Thoracic aorta (tissue), 2 donors: ENCODE results near the gene PLK5. TPM values are rescaled to one million over a fixed set of nuclear protein-coding genes. Genes with fewer than 3 reads are reported as not detected.

ENCODE experiments used
- ATAC-seq: fragments of 150-250 bp; one replicate; pipeline ENCODE4 v1.8.0; 2017; ENCODE audit warnings: low read depth; ENCODE audit not compliant: insufficient number of reproducible peaks, low FRiP score
- DNase-seq: peaks from one replicate; pipeline ENCODE4 v3.0.0-alpha.2; 2020; ENCODE audit warnings: low spot score
- H3K27ac ChIP-seq, 2 donors: fragments of 200-600 bp; sonication (generic); 1 replicate in 1 of 2; 2 replicates in 1 of 2; pipeline ENCODE4 v1.5.1; 2016; ENCODE audit warnings: mild to moderate bottlenecking in 2 of 2, moderate library complexity in 2 of 2
- H3K27me3 ChIP-seq: fragments of 200-600 bp; sonication (generic); replicated peaks from 2 replicates; pipeline ENCODE4 v1.6.0; 2016; ENCODE audit warnings: mild to moderate bottlenecking; ENCODE audit not compliant: insufficient read depth
- H3K36me3 ChIP-seq: fragments of 200-600 bp; sonication (generic); one replicate; pipeline ENCODE4 v1.5.1; 2016
- H3K4me1 ChIP-seq, 2 donors: fragments of 200-600 bp; sonication (generic); 1 replicate in 1 of 2; 2 replicates in 1 of 2; pipeline versions ENCODE4 v1.5.1 to v1.6.0; 2016; ENCODE audit warnings: low read depth in 2 of 2, mild to moderate bottlenecking in 1 of 2; ENCODE audit not compliant: control insufficient read depth in 1 of 2
- H3K4me3 ChIP-seq: fragments of 200-600 bp; sonication (generic); 2 replicates; pipeline ENCODE4 v1.5.1; 2016; ENCODE audit warnings: mild to moderate bottlenecking
- H3K9me3 ChIP-seq: fragments of 200-600 bp; sonication (generic); 2 replicates; pipeline ENCODE4 v1.5.1; 2016
- total RNA-seq, 2 donors: library from RNA; depleted of rRNA; stranded (reverse); fragments of >200 nt; gene quantifications; one replicate each; pipeline versions ENCODE4 v1.1.0 to v1.2.3, GENCODE V29; 2016
- TF ChIP-seq, protein P1 (sequence below): fragments of 200-600 bp; sonication (generic); IDR thresholded peaks from one replicate; pipeline ENCODE4 v1.5.1; 2019; ENCODE audit warnings: antibody characterized with exemption

The PLK5 gene
- total RNA-seq, 2 donors from 2014 or later, result not detected

DNA sequence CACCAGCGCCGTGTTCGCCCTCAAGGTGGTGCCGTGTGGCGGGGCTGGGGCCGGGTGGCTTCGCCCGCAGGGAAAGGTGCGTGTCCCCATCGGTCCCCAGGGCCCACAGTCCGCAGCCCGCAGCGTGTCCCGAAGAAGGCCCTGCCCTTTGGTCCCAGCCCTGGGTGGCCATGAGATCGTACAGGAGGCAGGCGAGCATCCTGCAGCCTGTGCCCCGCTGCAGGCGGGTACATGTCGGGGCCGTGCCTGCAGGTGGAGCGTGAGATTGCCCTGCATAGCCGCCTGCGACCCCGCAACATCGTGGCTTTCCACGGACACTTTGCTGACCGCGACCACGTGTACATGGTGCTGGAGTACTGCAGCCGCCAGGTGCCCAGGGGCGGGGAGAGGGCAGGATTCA is 1.5 kb downstream of the PLK5 start:
- H3K4me3 ChIP-seq, result no peak overlapping the region
- no peaks in the 10 kb centered on the region for H3K27me3 ChIP-seq
- DNase-seq (no peak), ATAC-seq (no peak)
- H3K36me3 ChIP-seq, result no peaks in the 10 kb centered on the region
- peaks cover 0 to 6% of the 10 kb centered on the region in 2 donors for H3K4me1 ChIP-seq
- no peaks in the 10 kb centered on the region for H3K9me3 ChIP-seq
- H3K27ac ChIP-seq, result no peak overlapping the region
- TF ChIP-seq, protein P1, sequence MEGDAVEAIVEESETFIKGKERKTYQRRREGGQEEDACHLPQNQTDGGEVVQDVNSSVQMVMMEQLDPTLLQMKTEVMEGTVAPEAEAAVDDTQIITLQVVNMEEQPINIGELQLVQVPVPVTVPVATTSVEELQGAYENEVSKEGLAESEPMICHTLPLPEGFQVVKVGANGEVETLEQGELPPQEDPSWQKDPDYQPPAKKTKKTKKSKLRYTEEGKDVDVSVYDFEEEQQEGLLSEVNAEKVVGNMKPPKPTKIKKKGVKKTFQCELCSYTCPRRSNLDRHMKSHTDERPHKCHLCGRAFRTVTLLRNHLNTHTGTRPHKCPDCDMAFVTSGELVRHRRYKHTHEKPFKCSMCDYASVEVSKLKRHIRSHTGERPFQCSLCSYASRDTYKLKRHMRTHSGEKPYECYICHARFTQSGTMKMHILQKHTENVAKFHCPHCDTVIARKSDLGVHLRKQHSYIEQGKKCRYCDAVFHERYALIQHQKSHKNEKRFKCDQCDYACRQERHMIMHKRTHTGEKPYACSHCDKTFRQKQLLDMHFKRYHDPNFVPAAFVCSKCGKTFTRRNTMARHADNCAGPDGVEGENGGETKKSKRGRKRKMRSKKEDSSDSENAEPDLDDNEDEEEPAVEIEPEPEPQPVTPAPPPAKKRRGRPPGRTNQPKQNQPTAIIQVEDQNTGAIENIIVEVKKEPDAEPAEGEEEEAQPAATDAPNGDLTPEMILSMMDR, result no peak

DNA sequence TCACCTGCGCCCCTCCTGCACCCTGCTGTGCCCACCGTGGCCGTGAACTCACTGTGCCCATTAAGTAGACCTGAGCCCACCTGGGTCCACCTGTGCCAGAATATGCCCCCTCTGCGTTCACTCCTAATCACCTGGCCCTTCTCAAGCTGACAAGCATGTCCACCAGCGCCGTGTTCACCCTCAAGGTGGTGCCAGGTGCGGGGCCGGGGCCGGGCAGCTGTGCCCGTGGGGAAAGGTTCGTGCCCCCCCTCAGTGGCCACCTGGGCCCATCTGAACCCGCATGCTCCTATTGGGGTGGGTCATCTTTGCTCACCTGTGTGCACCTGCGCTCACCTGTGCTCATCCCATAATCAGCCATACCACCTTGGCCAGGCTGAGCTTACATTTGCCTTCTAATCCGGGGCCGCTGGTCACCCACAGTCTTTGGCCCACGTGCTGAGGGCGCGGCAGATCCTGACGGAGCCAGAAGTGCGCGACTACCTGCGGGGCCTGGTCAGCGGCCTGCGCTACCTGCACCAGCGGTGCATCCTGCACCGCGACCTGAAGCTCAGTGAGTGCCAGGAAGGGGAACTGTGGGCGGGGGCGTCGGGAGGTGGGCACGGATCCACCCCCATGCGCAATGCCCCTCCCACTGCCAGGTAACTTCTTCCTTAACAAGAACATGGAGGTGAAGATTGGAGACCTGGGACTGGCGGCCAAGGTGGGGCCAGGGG is 2.3 kb downstream of the PLK5 start:
- Histone ChIP-seq H3K4me1 (peaks cover 0 to 6% of the 10 kb centered on the region in 2 donors), H3K36me3 (no peaks in the 10 kb centered on the region), H3K27me3 (no peaks in the 10 kb centered on the region), H3K27ac (no peak overlapping the region), H3K9me3 (no peaks in the 10 kb centered on the region), H3K4me3 (no peak overlapping the region)
- ATAC-seq (no peak), DNase-seq (no peak)
- TF ChIP-seq, protein P1, result no peak

DNA sequence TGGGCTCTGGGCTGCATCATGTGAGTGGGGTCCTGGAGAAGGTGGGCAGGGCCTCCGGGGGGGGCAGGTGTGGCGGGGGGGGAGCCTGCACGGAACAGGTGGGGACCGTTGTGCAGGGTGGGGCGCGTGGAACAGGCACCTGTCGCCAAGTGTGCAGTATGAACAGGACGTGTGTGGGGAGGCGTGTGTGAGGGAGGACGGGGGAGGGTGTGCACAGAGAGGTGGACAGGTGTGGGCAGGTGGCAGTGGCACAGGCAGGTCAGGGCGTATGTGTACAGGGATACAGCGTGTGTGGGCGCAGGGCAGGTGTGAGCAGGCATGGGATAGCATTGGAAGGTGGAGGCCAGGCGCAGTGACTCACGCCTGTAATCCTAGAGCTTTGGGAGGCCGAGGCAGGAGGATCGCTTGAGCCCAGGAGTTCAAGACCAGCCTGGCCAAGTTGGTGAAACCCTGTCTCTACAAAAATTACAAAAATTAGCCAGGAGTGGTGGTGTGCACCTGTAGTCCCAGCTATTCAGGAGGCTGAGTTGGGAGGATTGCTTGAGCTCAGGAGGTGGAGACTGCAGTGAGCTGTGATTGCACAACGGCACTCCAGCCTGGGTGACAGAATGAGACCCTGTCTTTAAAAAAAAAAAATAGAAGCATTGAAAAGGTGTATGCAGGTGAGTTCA is 3.2 kb downstream of the PLK5 start:
- H3K36me3 ChIP-seq, result no peaks in the 10 kb centered on the region
- DNase-seq (no peak), ATAC-seq (no peak)
- H3K27me3 ChIP-seq, result no peaks in the 10 kb centered on the region
- TF ChIP-seq, protein P1, result no peak
- no peaks in the 10 kb centered on the region for H3K9me3 ChIP-seq
- no peak overlapping the region for H3K27ac ChIP-seq
- peaks cover 0 to 6% of the 10 kb centered on the region in 2 donors for H3K4me1 ChIP-seq
- no peak overlapping the region for H3K4me3 ChIP-seq

DNA sequence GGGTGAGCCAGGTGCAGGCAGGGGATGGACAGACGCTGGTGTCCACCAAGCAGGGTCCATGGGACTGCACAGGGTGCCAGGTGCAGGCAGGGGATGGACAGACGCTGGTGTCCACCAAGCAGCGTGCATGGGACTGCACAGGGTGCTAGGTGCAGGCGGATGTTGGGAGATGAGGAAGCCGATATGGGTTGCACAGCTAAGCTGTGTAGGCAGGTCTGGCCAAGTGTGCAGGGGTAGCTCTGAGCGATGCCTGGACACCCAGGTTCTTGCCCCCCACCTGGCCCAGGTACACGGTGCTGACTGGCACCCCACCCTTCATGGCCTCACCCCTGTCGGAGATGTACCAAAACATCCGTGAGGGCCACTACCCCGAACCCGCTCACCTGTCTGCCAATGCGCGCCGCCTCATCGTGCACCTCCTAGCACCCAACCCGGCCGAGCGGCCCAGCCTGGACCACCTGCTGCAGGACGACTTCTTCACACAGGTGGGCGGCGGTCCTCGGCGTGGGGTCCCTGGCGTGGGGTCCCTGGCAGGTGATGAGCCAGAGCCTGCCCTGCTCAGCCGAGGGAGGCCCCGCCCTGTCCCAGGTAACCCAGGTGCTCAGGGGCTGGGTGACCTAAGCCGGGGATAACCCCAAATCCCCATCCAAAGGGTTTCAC is 3.9 kb downstream of the PLK5 start:
- Histone ChIP-seq H3K4me3 (no peak overlapping the region), H3K36me3 (no peaks in the 10 kb centered on the region), H3K9me3 (no peaks in the 10 kb centered on the region), H3K4me1 (peaks cover 0 to 6% of the 10 kb centered on the region in 2 donors), H3K27ac (no peak overlapping the region), H3K27me3 (no peaks in the 10 kb centered on the region)
- TF ChIP-seq, protein P1, result no peak
- ATAC-seq, result no peak
- DNase-seq, result no peak
